OCI-M2 (cell line): ENCODE data around the gene KCMF1.

Experiments used
- DNase-seq: peaks from one replicate; lab custom pipeline; 2025; ENCODE audit not compliant: unreplicated experiment; lab: John Stamatoyannopoulos, UW

Gene KCMF1

DNA sequence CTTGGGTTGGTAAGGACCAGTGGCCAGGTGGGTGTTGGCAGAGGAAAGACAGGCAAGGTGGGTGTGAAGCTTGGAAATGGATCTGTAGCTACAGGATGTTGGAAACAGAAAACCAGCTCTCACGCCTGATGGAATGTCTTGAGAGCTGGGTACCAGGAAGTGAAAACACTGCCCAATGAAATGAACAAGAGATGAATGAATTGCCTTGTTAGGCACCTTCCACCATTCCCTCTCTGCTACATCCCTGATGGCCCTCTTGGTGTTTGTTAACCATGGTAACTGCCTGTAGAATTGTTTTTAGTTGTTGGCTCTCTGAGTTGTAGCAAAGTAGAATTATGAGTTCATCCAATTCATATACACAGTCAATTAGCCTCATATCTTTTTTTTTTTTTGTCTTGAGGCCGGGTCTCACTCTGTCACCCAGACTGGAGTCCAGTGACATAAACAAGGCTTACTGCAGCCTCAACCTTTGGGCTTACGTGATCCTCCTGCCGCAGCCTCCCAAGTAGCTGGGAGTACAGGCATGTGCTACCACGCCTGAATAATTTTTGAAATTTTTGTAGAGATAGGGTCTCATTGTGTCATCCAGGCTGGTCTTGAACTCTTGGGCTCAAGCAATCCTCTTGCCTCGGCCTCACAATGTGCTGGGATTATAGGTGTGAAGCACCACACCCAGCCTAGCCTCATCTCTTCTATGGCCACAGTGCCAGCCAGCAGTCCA, 9.5 kb downstream of the KCMF1 start:
- no peak for DNase-seq

- DNase-seq: no peak
These were observed 15.1 kb downstream of the KCMF1 start for GRCh38 chr2:84986018-84986417.

DNA sequence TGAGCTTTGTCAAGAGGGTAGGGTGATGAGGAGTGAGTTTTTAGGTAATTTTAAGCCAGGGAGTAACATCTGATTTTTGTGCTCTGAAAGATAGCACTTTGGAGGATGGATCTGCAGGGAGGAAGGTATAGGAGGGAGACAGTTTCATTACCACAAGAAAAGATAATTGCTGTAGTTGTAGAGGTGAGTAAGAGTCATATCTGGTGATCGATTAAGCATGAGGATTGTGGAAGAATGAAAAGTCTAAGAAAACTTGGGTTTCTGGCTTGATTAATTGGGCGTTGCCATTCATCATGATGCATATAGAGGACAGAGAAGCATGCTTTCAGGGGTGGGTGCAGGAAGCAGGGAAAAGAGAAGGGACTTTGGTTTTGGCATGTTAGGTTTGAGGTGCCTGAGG, 18.5 kb downstream of the KCMF1 start:
- DNase-seq: no peak

- no peak for DNase-seq
These were observed 19.0 kb downstream of the KCMF1 start for GRCh38 chr2:84989927-84990326.

DNA sequence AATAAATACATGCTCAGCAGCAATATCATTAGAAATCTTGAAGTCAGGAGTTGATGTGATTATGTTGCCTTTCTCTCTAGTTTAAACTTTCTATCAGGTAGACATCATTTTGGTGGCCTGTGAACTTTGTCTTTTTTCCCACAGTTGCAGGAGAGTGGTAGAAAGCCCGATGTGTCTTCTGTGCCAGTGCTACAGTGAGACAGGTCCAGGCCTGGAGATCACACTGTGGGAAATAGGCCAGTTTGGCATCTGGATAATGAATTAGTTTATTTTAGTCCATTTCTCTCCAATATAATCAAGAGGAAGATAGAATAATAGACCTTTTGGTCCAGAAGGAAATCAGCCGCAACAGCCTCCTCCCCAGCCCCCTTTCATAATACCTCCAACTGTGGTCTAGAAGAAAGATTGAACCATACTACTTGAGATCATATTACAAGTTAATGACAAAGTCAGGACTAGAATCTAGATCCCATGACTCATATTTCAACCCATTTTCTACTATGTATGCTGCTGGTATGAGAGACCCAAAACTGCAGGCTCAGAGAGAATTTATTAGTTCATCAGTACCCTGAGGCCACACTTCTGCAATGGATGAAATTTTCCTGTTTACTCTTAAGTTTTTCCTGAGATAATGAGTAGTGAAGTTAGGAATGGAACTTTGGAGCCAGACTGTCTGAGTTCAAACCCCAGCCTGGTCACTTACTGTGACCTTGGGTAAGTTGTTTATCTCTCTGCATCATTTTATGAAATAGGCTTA, 20.6 kb downstream of the KCMF1 start:
- no peak for DNase-seq

GRCh38 chr2:84995826-84996225, 24.9 kb downstream of the KCMF1 start:
- DNase-seq: no peak

DNA sequence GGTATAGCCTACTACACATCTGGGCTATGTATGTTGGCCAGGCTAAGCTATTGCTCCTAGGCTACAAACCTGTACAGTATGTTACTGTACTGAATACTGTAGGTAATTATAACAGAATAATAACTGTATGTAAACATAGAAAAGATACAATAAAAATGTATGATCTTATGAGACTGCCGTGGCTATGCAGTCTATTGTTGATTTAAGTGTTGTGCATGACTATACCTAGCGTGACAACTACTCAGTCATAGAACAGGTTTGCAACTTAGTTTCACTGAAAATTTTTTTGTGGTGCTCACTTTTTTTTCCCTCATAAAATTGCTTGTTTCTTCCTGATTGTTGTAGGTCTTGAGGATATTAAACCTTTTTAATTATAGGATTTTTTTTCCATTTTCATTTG, 25.9 kb downstream of the KCMF1 start:
- DNase-seq: no peak

DNA sequence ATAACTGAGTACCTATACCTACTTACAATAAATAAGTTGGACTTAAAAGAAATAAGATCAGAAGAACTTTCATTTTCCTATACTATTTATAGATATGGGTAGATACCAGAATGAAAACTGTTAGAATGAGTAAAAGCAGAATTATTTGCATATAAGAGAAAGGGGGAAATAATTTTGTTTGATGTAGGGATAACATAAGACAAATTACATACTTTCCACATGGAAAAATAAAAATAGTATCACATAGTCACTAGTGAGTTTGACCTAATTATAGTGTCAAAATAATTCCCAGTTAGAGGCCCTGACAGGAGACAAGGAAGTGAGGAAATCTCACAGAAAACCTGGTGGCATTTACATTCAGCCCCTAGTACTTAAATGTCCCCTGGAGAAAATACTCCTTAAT, 28.6 kb downstream of the KCMF1 start:
- DNase-seq: no peak

- DNase-seq: no peak
These were observed 30.6 kb downstream of the KCMF1 start for GRCh38 chr2:85001595-85001994.

- no peak for DNase-seq
These were observed 31.6 kb downstream of the KCMF1 start for GRCh38 chr2:85002534-85002933.

- DNase-seq: no peak
These were observed 37.3 kb downstream of the KCMF1 start for GRCh38 chr2:85008252-85008651.

- no peak for DNase-seq
These were observed 38.2 kb downstream of the KCMF1 start for GRCh38 chr2:85009019-85009618.

- no peak for DNase-seq
These were observed 39.4 kb downstream of the KCMF1 start for GRCh38 chr2:85010404-85010803.

- DNase-seq: no peak
These were observed 40.1 kb downstream of the KCMF1 start for GRCh38 chr2:85011098-85011497.

GRCh38 chr2:85011747-85012146, 40.8 kb downstream of the KCMF1 start:
- DNase-seq: no peak

DNA sequence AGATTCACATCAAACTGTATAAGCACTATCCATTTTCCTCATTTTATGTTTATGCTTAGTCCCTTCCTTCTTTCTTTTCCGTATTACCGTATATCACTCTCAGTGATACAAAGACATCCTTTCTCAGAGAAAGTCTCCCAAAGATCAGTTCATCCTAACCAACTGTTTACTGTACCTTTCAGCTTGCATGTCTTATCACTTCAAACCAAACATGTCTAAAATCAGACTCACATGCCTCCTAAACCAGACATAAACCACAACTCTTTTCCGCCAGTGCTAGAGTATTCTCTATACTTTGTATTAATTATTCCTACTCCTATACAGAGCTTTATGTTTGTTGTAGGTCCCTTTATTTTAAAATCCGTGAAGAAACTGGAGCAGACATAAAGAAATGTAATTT, 41.5 kb downstream of the KCMF1 start:
- no peak for DNase-seq

DNA sequence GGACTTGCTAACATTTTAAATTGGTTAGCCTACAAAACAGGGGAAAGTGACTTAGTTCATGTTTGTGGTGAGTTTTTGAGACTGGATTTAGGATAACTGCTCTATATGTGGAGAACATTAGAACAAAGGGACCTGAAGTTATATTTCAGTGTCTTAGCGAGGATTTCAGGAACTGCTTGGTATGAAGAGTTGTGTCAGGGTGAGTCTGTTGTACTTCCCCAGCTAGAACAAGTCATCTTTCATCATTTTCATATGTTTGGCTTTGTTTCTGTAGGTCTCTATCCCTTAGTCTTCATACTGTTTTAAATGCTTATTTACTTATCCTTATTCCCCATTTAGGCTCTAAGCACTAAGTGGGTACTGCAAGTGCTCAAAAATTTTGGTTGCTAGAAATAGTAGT, 41.9 kb downstream of the KCMF1 start:
- no peak for DNase-seq

GRCh38 chr2:85015653-85016360, 44.8 kb downstream of the KCMF1 start:
- DNase-seq: no peak

GRCh38 chr2:85016446-85016845, 45.5 kb downstream of the KCMF1 start:
- DNase-seq: no peak

DNA sequence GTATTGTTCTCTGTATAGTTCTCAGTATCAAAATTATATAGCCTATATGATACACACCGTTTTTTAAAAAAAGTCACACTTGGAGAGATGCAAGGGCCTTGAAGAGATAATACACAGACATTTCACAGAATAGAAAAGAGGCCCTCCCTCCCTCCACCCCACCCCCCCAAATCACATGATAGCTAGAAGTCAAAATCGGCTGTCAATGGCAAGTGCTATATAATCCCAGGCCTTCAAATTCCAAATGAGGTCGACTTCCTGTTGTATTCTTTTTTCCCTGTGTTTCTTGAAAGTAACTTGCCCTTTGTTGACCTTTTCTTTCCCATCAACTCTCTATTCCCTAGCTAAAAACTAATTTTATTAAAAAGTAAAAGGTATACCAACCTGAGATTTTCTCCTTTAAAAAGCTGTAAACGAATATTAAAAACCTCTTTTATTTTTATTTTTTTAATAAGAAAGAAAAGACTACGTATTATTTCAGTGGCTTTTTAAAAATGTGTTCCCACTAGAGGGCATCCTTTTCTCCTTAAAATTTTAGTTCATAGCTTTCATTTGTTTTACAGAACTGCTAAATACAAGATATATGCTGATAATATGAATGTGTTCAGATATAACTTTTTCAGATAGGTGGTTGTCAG, 46.6 kb downstream of the KCMF1 start:
- no peak for DNase-seq

- no peak for DNase-seq
These were observed 47.1 kb downstream of the KCMF1 start for GRCh38 chr2:85018049-85018447.
